ENCODE results near the gene AIFM3.

AIFM3 gene

DNA sequence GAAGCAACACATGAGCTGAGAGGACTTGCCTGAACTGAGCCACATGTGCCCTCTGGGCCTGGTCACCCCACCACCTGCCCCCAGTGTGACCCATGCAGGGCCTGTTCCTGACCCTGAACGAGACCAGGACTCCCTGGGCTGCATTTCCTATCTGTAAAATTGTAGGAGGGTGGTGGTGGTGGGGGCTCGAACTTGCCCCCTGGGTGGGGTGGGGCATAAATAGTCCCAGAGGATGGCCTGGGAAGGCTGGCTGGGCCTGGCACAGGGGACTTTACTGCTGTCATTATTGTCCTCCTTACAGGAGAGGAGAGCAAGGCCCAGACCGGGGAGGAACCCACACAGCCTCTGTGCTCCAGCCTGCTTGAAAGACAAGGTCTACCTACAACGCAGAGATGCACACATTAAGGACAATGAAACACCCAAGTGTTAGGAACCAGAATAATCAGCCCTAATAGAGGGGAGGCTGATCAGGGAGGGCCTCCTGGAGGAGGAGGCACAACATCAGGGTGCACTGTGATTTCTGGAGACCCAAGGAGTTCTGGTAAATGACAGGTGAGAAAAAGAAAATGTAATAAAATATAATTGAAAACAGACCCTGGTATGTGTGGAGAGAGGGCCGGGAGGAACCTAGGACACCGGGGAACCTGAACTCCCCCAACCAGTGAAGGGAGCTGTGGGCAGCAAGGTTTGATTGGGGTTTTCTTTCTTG lies 2.8 kb upstream of the AIFM3 start:
- no peak for DNase-seq
- Histone ChIP-seq H3K79me2 (ENCODE audit: insufficient read depth, low read length) (no peaks in the 10 kb centered on the region), H3K36me3 (ENCODE audit: insufficient read depth, low read length) (no peaks in the 10 kb centered on the region), H4K20me1 (ENCODE audit: insufficient read depth, low read length) (peaks cover 14% of the 10 kb centered on the region), H3K27me3 (ENCODE audit: insufficient read depth, low read length, poor library complexity) (peaks cover 34% of the 10 kb centered on the region), H2AFZ (ENCODE audit: low read depth, low read length) (no peak overlapping the region), H3K4me2 (ENCODE audit: insufficient read depth, low read length) (no peak overlapping the region), H3K4me1 (ENCODE audit: insufficient read depth, low read length) (peaks cover 3% of the 10 kb centered on the region; the same call in 1 of the 2 replicates), H3K9me3 (ENCODE audit: insufficient read depth, low read length, severe bottlenecking) (no peaks in the 10 kb centered on the region), H3K9ac (ENCODE audit: low read depth, low read length) (no peak overlapping the region), H3K4me3 (ENCODE audit: low read depth in 1 of 2, low read length in 2 of 2) (no peak overlapping the region), H3K27ac (ENCODE audit: low read length) (no peak overlapping the region)
- TF ChIP-seq, protein P1, sequence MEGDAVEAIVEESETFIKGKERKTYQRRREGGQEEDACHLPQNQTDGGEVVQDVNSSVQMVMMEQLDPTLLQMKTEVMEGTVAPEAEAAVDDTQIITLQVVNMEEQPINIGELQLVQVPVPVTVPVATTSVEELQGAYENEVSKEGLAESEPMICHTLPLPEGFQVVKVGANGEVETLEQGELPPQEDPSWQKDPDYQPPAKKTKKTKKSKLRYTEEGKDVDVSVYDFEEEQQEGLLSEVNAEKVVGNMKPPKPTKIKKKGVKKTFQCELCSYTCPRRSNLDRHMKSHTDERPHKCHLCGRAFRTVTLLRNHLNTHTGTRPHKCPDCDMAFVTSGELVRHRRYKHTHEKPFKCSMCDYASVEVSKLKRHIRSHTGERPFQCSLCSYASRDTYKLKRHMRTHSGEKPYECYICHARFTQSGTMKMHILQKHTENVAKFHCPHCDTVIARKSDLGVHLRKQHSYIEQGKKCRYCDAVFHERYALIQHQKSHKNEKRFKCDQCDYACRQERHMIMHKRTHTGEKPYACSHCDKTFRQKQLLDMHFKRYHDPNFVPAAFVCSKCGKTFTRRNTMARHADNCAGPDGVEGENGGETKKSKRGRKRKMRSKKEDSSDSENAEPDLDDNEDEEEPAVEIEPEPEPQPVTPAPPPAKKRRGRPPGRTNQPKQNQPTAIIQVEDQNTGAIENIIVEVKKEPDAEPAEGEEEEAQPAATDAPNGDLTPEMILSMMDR (IDR thresholded peaks at IDR 0.05; ENCODE audit: borderline replicate concordance, extremely low read depth, low read length, poor library complexity, severe bottlenecking): no peak
- TF ChIP-seq EZH2 (IDR thresholded peaks at IDR 0.05; ENCODE audit: borderline replicate concordance, low read depth, low read length, severe bottlenecking): no peak
- ATAC-seq (ENCODE audit: insufficient read depth, low read depth): no peak

DNA sequence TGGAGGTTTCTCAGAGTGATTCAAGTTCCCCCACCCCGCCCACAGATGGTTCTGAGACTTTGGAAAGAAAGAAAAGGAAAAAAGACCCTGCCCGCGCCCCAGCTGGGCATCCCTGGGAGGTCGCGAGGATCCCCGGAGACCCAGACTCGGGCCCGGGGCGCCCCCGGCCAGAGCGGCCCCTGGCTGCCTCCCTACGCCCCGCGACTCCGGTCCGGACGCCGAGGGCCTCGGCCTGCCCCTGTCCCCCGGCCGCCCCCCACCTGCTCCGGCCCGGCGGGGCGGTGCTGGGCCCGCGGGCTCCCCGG lies 2.3 kb upstream of the AIFM3 start:
- no peak overlapping the region for H3K4me2 ChIP-seq (ENCODE audit: insufficient read depth, low read length)
- no peak overlapping the region for H3K4me3 ChIP-seq (ENCODE audit: low read depth in 1 of 2, low read length in 2 of 2)

DNA sequence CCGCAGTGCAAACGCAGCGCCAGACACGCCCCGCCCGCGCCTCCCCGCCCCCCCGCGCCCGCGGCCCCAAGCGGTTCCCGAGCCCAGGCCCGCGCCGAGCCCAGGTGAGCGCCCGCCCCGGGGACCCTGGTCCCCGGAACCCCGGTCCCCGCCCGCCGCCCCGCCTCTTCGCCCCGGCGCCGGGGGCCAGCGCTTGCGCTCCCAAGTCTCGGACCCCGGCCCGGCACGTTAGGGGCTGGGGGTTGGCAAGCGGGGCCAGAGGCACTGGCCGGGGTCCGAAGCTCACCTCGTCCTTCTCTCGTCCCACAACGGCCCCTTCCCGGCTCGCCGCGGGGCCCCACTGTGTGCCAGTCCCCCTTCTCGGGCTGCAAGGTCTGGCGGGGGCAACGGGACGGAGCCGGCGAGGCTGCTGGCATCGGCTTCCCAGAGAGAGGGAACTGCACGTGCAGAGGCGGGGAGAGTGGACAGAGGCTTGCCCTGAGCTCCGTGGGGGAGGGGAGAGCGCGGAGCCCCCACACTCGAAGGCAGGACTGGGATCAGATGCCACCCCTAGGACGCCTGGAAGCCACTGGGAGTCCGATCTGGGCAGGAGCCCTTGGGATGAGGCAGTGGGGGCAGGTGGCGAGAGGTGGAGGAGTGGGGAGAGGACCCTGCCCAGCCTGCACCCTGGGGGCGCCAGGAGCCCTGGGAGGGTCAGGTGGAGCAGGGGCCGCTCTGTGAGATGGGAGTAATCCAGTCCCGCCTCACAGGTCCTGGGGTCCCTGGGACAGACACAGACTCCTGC lies 1.8 kb upstream of the AIFM3 start:
- H3K9me3 ChIP-seq (ENCODE audit: insufficient read depth, low read length, severe bottlenecking): no peaks in the 10 kb centered on the region
- no peak overlapping the region for H2AFZ ChIP-seq (ENCODE audit: low read depth, low read length)
- no peaks in the 10 kb centered on the region for H3K79me2 ChIP-seq (ENCODE audit: insufficient read depth, low read length)
- H4K20me1 ChIP-seq (ENCODE audit: insufficient read depth, low read length): peaks cover 14% of the 10 kb centered on the region
- peaks cover 3% of the 10 kb centered on the region; the same call in 1 of the 2 replicates for H3K4me1 ChIP-seq (ENCODE audit: insufficient read depth, low read length)
- ATAC-seq (ENCODE audit: insufficient read depth, low read depth) (no peak), DNase-seq (no peak)
- no peaks in the 10 kb centered on the region for H3K36me3 ChIP-seq (ENCODE audit: insufficient read depth, low read length)
- no peak overlapping the region for H3K4me2 ChIP-seq (ENCODE audit: insufficient read depth, low read length)
- H3K27ac ChIP-seq (ENCODE audit: low read length): no peak overlapping the region
- peaks cover 34% of the 10 kb centered on the region for H3K27me3 ChIP-seq (ENCODE audit: insufficient read depth, low read length, poor library complexity)
- H3K4me3 ChIP-seq (ENCODE audit: low read depth in 1 of 2, low read length in 2 of 2): no peak overlapping the region
- TF ChIP-seq EZH2 (IDR thresholded peaks at IDR 0.05; ENCODE audit: borderline replicate concordance, low read depth, low read length, severe bottlenecking): no peak
- TF ChIP-seq, protein P1 (IDR thresholded peaks at IDR 0.05; ENCODE audit: borderline replicate concordance, extremely low read depth, low read length, poor library complexity, severe bottlenecking): no peak
- no peak overlapping the region for H3K9ac ChIP-seq (ENCODE audit: low read depth, low read length)

More for the DNA sequence above, 2.3 kb upstream of the AIFM3 start:
- Histone ChIP-seq H3K79me2 (ENCODE audit: insufficient read depth, low read length) (no peaks in the 10 kb centered on the region), H3K27me3 (ENCODE audit: insufficient read depth, low read length, poor library complexity) (peaks cover 34% of the 10 kb centered on the region), H3K4me1 (ENCODE audit: insufficient read depth, low read length) (peaks cover 3% of the 10 kb centered on the region; the same call in 1 of the 2 replicates), H2AFZ (ENCODE audit: low read depth, low read length) (no peak overlapping the region), H3K9me3 (ENCODE audit: insufficient read depth, low read length, severe bottlenecking) (no peaks in the 10 kb centered on the region), H3K27ac (ENCODE audit: low read length) (no peak overlapping the region), H3K36me3 (ENCODE audit: insufficient read depth, low read length) (no peaks in the 10 kb centered on the region), H3K9ac (ENCODE audit: low read depth, low read length) (no peak overlapping the region), H4K20me1 (ENCODE audit: insufficient read depth, low read length) (peaks cover 14% of the 10 kb centered on the region)
- TF ChIP-seq, protein P1 (IDR thresholded peaks at IDR 0.05; ENCODE audit: borderline replicate concordance, extremely low read depth, low read length, poor library complexity, severe bottlenecking): no peak
- TF ChIP-seq EZH2 (IDR thresholded peaks at IDR 0.05; ENCODE audit: borderline replicate concordance, low read depth, low read length, severe bottlenecking): no peak
- ATAC-seq (ENCODE audit: insufficient read depth, low read depth): no peak
- no peak for DNase-seq
